H9 (cell line): ENCODE data around the gene ADAMTS17. TPM values are rescaled to one million over a fixed set of nuclear protein-coding genes. Genes with fewer than 3 reads are reported as not detected.

Experiments
- DNase-seq: peaks from one replicate; pipeline ENCODE4 v3.0.0-alpha.2; 2017
- H2AFZ ChIP-seq: one replicate; pipeline ENCODE4 v1.6.1; 2013; ENCODE audit warnings: mild to moderate bottlenecking, low read length, control low read depth, moderate library complexity
- H2AK5ac ChIP-seq: 2 replicates; pipeline ENCODE4 v1.6.1; 2013; ENCODE audit warnings: low read length, control low read depth, mixed read lengths; ENCODE audit not compliant: insufficient read length
- H2BK120ac ChIP-seq: one replicate; pipeline ENCODE4 v1.6.1; 2013; ENCODE audit warnings: low read depth, mild to moderate bottlenecking, low read length, control low read depth, inconsistent platforms; ENCODE audit not compliant: poor library complexity, severe bottlenecking
- H2BK12ac ChIP-seq: 2 replicates; pipeline ENCODE4 v1.6.1; 2013; ENCODE audit warnings: low read length, control low read depth, mixed read lengths, low read depth; ENCODE audit not compliant: insufficient read length
- H2BK15ac ChIP-seq: 2 replicates; pipeline ENCODE4 v1.6.1; 2013; ENCODE audit warnings: low read depth, low read length, control low read depth
- H2BK20ac ChIP-seq: one replicate; pipeline ENCODE4 v1.6.1; 2013; ENCODE audit warnings: low read depth, mild to moderate bottlenecking, low read length, control low read depth, inconsistent platforms; ENCODE audit not compliant: poor library complexity, severe bottlenecking
- H2BK5ac ChIP-seq: 2 replicates; pipeline ENCODE4 v1.6.1; 2013; ENCODE audit warnings: low read length, control low read depth, mixed read lengths; ENCODE audit not compliant: insufficient read length
- H3K14ac ChIP-seq: 2 replicates; pipeline ENCODE4 v1.6.1; 2013; ENCODE audit warnings: low read length, control low read depth; ENCODE audit not compliant: insufficient read depth
- H3K18ac ChIP-seq: 2 replicates; pipeline ENCODE4 v1.6.1; 2013; ENCODE audit warnings: low read depth, mild to moderate bottlenecking, mixed read lengths, low read length, control low read depth; ENCODE audit not compliant: insufficient read length
- H3K23ac ChIP-seq: 2 replicates; pipeline ENCODE4 v1.6.1; 2013; ENCODE audit warnings: low read length, control low read depth, mixed read lengths, low read depth; ENCODE audit not compliant: insufficient read length
- H3K23me2 ChIP-seq: 2 replicates; pipeline ENCODE4 v1.6.1; 2013; ENCODE audit warnings: low read depth, mild to moderate bottlenecking, mixed read lengths, low read length, control low read depth; ENCODE audit not compliant: insufficient read length, poor library complexity, severe bottlenecking
- H3K27ac ChIP-seq: 2 replicates; pipeline ENCODE4 v1.5.1; 2013; ENCODE audit warnings: low read length, control low read depth, mixed read lengths, low read depth; ENCODE audit not compliant: insufficient read length
- H3K27me3 ChIP-seq: 2 replicates; pipeline ENCODE4 v1.6.1; 2013; ENCODE audit warnings: low read length, control low read depth, inconsistent platforms; ENCODE audit not compliant: insufficient read depth
- H3K4ac ChIP-seq: 2 replicates; pipeline ENCODE4 v1.6.1; 2013; ENCODE audit warnings: low read depth, mild to moderate bottlenecking, control low read depth, inconsistent platforms, low read length, moderate library complexity
- H3K4me1 ChIP-seq: 2 replicates; pipeline ENCODE4 v1.6.1; 2013; ENCODE audit warnings: low read length, control low read depth, inconsistent platforms; ENCODE audit not compliant: insufficient read depth
- H3K4me2 ChIP-seq: 2 replicates; pipeline ENCODE4 v1.6.1; 2013; ENCODE audit warnings: low read length, control low read depth, mixed read lengths; ENCODE audit not compliant: insufficient read length, insufficient read depth
- H3K56ac ChIP-seq: 2 replicates; pipeline ENCODE4 v1.6.1; 2013; ENCODE audit warnings: low read depth, mild to moderate bottlenecking, mixed read lengths, low read length, control low read depth; ENCODE audit not compliant: insufficient read length
- H3K79me1 ChIP-seq: 2 replicates; pipeline ENCODE4 v1.6.1; 2013; ENCODE audit warnings: low read depth, mild to moderate bottlenecking, moderate library complexity, low read length, control low read depth, inconsistent platforms; ENCODE audit not compliant: insufficient read depth, poor library complexity, severe bottlenecking
- H3K79me2 ChIP-seq: 2 replicates; pipeline ENCODE4 v1.6.1; 2013; ENCODE audit warnings: low read length, control low read depth, inconsistent platforms; ENCODE audit not compliant: insufficient read depth
- H3K9ac ChIP-seq: 2 replicates; pipeline ENCODE4 v1.6.1; 2013; ENCODE audit warnings: low read length, control low read depth, mixed read lengths; ENCODE audit not compliant: insufficient read length; ENCODE audit errors: extremely low read depth
- H3K9me3 ChIP-seq: one replicate; pipeline ENCODE4 v1.6.1; 2013; ENCODE audit warnings: low read depth, low read length, inconsistent platforms; ENCODE audit not compliant: control insufficient read depth
- H3T11ph ChIP-seq: one replicate; pipeline ENCODE4 v1.6.1; 2013; ENCODE audit warnings: mild to moderate bottlenecking, low read length, control low read depth, inconsistent platforms
- H4K20me1 ChIP-seq: one replicate; pipeline ENCODE4 v1.6.1; 2013; ENCODE audit not compliant: control insufficient read depth, insufficient read length, insufficient read depth
- H4K5ac ChIP-seq: 2 replicates; pipeline ENCODE4 v1.6.1; 2013; ENCODE audit warnings: low read depth, mild to moderate bottlenecking, mixed read lengths, low read length, control low read depth; ENCODE audit not compliant: insufficient read length
- H4K8ac ChIP-seq: replicated peaks from 2 replicates; pipeline ENCODE4 v1.6.1; 2013; ENCODE audit warnings: low read length, control low read depth, mixed read lengths, low read depth; ENCODE audit not compliant: insufficient read length
- H4K91ac ChIP-seq: 2 replicates; pipeline ENCODE4 v1.6.1; 2013; ENCODE audit warnings: low read depth, mild to moderate bottlenecking, moderate library complexity, mixed read lengths, low read length, control low read depth; ENCODE audit not compliant: insufficient read length
- H3K27ac Mint-ChIP-seq, 3 experiments: 2 replicates in 2 of 3; 3 replicates in 1 of 3; pipeline ENCODE4 v1.8.0; 2020 to 2021; ENCODE audit warnings: mixed read lengths in 3 of 3, mild to moderate bottlenecking in 1 of 3, moderate library complexity in 1 of 3
- H3K27me3 Mint-ChIP-seq: 2 replicates; pipeline ENCODE4 v1.8.0; 2021; ENCODE audit warnings: low read depth, mild to moderate bottlenecking, moderate library complexity, mixed read lengths
- H3K36me3 Mint-ChIP-seq, 3 experiments: 2 replicates in 2 of 3; 3 replicates in 1 of 3; pipeline ENCODE4 v1.8.0; 2020 to 2021; ENCODE audit warnings: low read depth in 3 of 3, mixed read lengths in 3 of 3; ENCODE audit not compliant: insufficient read depth in 1 of 3
- H3K4me1 Mint-ChIP-seq, 2 experiments: 2 replicates each; pipeline ENCODE4 v1.8.0; 2020; ENCODE audit warnings: mixed read lengths in 2 of 2
- H3K4me3 Mint-ChIP-seq, 2 experiments: 2 replicates in 1 of 2; 3 replicates in 1 of 2; pipeline ENCODE4 v1.8.0; 2020 to 2021; ENCODE audit warnings: mild to moderate bottlenecking in 2 of 2, mixed read lengths in 2 of 2, moderate library complexity in 1 of 2
- H3K9me3 Mint-ChIP-seq, 2 experiments: 2 replicates in 1 of 2; 3 replicates in 1 of 2; pipeline ENCODE4 v1.8.0; 2020; ENCODE audit warnings: mild to moderate bottlenecking in 2 of 2, mixed read lengths in 2 of 2, moderate library complexity in 1 of 2
- CTCF ChIP-seq: fragments of 200-600 bp; sonication (generic); conservative IDR thresholded peaks from 3 replicates; pipeline ENCODE4 v1.8.0; 2021; ENCODE audit warnings: antibody characterized with exemption, mild to moderate bottlenecking
- WGBS: extraction: QIAGEN DNeasy Blood & Tissue Kit; methylation state at CpG from one replicate; pipeline ENCODE4 v1.1.7; 2013; ENCODE audit warnings: missing lambda C conversion rate, low lambda C conversion rate, mixed read lengths; ENCODE audit not compliant: insufficient read length; ENCODE audit errors: extremely low coverage; 5-methylcytosine and 5-hydroxymethylcytosine counted together
- total RNA-seq: library from RNA; stranded (reverse); gene quantifications from 2 replicates; pipeline ENCODE4 v1.2.1, GENCODE V29; 2021

Gene ADAMTS17
- total RNA-seq, 1 experiment from 2014 or later: 2.9 TPM

- H4K20me1 ChIP-seq: no peaks in the 10 kb centered on the region
- Mint-ChIP-seq H3K36me3 (peaks cover 0 to 15% (median 11%) of the 10 kb centered on the region in 3 experiments; a peak in 5 of 7 replicates), H3K27me3 (no peaks in the 10 kb centered on the region), H3K9me3 (peaks cover 11 to 20% of the 10 kb centered on the region in 2 experiments), H3K27ac (no peak overlapping the region), H3K4me3 (no peak overlapping the region), H3K4me1 (no peaks in the 10 kb centered on the region)
- no peaks in the 10 kb centered on the region for H3K79me2 ChIP-seq
- H2BK12ac ChIP-seq: no peak overlapping the region
- no peak overlapping the region for H3K56ac ChIP-seq
- H3K14ac ChIP-seq: no peak overlapping the region
- H3K18ac ChIP-seq: no peak overlapping the region
- H3K27me3 ChIP-seq: no peaks in the 10 kb centered on the region
- H3T11ph ChIP-seq: no peak overlapping the region
- H3K4me2 ChIP-seq: no peak overlapping the region
- no peak overlapping the region for H2BK120ac ChIP-seq
- H3K79me1 ChIP-seq: no peaks in the 10 kb centered on the region
- H4K91ac ChIP-seq: no peak overlapping the region
- H3K9ac ChIP-seq: no peak overlapping the region
- no peaks in the 10 kb centered on the region for H3K4me1 ChIP-seq
- H3K27ac ChIP-seq: no peak overlapping the region
- no peak overlapping the region for H2AK5ac ChIP-seq
- no peak for DNase-seq
- no peaks in the 10 kb centered on the region for H3K23me2 ChIP-seq
- no peak overlapping the region for H2AFZ ChIP-seq
- no peak overlapping the region for H4K8ac ChIP-seq
- H2BK15ac ChIP-seq: no peak overlapping the region
- no CpG with 5 or more reads among the region's 8 CpGs for WGBS
- H4K5ac ChIP-seq: no peak overlapping the region
- no peak overlapping the region for H2BK5ac ChIP-seq
- no peak for TF ChIP-seq CTCF
- no peak overlapping the region for H2BK20ac ChIP-seq
- H3K9me3 ChIP-seq: peaks cover 9% of the 10 kb centered on the region
- no peak overlapping the region for H3K4ac ChIP-seq
- H3K23ac ChIP-seq: no peak overlapping the region
These were observed 298.6 kb downstream of the ADAMTS17 start for GRCh38 chr15:100043068-100043641.
